Stimulated activated CD4-positive, alpha-beta T cell treated with anti-CD3 and anti-CD28 coated beads, Interleukin-12 subunit alpha, Interleukin-12 subunit beta, amount 100 ng/mL, for 48 hours (primary cell): Measurements from ENCODE around the gene S100Z.
"Not testable (repeated sequence)": the region's sequence is repeated elsewhere in the genome, so short reads cannot be mapped to it uniquely, and the experiment has no call there.

ENCODE experiments used
- DNase-seq, 3 donors: peaks; one replicate each; pipeline ENCODE4 v3.0.0-alpha.2; 2020; ENCODE audit warnings: low read depth in 2 of 3, low spot score in 1 of 3

The S100Z gene

DNA sequence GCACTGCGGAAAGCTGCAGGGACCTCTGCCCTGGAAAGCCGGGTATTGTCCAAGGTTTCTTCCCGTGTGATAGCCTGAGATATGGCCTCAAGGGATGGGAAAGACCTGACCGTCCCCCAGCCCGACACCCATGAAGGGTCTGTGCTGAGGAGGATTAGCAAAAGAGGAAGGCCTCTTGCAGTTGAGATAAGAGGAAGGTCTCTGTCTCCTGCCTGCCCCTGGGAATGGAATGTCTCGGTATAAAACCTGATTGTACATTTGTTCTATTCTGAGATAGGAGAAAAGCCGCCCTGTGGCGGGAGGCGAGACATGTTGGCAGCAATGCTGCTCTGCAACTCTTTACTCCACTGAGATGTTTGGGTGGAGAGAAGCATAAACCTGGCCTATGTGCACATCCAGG is 95.4 kb downstream of the S100Z start:
- not testable (repeated sequence) for DNase-seq

DNA sequence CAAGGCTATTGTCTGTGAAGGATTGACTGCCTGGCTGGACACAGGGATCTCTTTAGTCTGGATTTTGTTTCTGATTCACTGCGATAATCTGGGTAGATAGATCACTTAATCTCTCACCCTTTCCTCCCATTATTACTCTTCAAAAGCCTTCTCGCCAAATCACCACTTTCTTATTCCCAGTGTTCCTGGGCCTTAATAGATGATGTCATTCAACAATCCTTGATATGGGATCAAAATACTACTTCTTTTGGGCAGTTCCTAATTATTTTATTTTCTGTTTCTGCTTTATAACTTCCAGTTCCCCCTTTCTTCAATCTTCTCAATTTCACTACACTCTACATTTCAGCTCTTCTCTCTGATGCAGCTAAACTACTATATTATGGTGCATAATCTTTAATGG is 96.3 kb downstream of the S100Z start:
- no peak for DNase-seq

DNA sequence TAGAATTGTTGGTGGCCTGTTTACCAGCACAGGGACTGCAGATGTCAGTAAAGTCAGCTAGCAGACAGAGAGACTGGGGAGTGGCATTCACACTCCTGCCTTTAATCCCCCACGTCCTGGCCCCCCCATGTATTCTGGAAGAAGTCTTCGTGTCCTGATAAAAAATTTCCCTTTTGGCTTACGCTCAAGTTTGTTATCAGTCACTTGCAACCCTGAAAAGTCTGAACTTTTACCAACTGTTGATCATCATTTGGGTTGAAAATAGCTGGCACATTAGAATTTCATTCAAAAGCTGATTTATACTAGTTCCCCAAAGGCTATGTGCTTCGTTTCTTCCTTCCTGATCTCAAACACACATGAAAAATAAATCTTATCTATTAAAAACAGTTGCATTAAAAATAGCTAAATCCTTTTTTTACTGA is 97.3 kb downstream of the S100Z start:
- DNase-seq, result no peak

DNA sequence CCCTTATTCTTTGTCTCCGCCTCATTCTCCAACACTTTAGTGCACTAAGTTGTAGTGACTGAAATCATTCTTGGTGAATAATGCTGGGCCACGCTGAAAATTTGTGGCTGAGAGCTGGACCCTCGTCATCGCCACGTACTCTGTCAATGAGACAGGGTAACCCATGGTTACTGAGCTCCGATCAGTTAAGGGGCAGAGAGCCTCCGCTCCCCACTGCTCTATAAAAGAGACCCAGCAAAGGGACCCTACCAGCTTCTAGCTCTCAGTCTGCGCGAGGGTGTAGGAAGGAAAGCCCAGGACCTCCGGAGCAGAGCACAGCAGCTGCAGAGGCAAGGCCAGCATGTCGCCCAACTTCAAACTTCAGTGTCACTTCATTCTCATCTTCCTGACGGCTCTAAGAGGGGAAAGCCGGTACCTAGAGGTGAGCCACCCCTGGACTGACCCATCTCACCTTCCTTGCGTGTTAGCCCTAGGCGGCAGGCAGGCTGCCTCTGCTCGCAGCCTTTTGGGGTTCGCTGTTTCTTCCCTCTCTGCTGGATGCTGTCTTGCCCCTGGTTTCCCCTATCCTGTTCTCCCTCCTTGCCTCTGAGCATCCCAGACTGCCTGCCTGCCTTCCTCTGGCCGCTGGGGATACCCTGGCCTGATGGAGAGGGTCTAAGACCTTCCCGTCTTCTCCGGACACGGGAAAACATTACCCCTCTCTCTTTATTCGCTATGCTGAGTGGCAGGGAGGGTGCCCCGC is 103.2 kb downstream of the S100Z start, which contains the start of gene CRHBP:
Gene CRHBP (plus strand): TSS at position 251 of the 742 bp plus-strand sequence. CDS start 90 bp downstream, at position 341.
- DNase-seq, result no peak

DNA sequence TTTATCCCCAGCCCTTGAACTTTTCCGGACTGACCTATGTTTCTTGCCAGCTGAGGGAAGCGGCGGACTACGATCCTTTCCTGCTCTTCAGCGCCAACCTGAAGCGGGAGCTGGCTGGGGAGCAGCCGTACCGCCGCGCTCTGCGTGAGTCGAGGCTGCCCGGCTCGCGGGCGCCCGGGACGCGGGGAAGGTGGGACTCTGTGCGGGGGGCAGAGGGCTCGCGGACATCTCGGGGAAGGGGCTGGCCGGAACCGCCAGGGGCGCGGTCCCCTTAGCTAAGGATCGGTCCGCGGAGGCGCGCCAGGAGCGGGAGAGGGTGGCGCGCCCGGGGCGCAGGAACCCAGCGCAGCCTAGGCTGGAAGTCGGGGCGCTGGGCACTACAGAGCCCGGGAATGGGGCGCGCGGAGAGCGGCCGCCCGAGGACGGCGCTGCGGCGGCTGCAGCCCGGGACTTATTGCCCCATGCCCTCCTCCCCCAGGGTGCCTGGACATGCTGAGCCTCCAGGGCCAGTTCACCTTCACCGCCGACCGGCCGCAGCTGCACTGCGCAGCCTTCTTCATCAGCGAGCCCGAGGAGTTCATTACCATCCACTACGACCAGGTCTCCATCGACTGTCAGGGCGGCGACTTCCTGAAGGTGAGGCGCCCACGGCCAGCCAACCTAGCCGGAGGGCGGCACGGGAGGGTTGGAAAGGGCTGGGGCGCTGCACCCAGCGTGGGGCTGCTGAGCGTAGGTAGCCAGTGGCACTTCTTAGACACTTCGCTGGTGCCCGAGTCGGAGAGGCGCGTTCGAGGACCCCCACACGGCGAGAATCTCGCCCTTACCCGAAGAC is 104.0 kb downstream of the S100Z start:
- DNase-seq, result no peak

DNA sequence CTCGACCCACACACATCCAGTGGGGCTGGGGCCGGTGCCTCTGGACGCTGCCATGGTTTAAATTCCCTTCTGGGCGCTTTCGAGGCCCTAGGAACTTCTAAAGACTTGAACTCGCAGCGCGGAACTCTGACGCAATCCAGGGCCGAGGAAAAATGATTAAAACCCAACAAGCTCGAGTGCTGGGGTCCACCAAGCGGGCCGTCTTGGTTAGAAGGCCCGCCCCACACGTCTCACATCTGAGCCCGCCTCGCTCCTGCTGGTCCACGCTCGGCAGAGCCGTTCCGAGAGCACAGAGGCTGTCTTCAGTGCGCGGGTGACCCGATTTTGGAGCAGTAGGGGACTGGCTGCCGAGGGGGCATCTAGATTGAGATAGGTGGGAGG is 104.6 kb downstream of the S100Z start:
- DNase-seq, result no peak

DNA sequence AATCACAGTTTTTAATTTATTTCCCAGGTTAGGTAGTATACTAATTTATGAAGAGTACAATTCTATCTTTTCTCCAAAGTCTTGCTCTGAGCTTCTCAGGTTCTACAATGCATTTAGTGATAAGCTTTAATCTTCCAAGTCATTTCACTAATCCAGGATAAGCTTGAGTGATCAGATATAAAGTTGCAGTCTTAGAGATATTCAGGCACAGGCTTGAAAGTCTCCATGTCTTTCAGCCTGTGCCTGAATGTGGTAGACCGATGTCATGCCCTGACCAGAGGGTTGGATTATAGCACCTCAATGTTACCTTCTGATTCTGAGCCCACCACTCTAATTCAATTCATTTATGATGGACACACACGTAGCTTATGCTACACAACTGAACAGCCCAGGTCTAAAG is 106.2 kb downstream of the S100Z start:
- DNase-seq, result no peak

DNA sequence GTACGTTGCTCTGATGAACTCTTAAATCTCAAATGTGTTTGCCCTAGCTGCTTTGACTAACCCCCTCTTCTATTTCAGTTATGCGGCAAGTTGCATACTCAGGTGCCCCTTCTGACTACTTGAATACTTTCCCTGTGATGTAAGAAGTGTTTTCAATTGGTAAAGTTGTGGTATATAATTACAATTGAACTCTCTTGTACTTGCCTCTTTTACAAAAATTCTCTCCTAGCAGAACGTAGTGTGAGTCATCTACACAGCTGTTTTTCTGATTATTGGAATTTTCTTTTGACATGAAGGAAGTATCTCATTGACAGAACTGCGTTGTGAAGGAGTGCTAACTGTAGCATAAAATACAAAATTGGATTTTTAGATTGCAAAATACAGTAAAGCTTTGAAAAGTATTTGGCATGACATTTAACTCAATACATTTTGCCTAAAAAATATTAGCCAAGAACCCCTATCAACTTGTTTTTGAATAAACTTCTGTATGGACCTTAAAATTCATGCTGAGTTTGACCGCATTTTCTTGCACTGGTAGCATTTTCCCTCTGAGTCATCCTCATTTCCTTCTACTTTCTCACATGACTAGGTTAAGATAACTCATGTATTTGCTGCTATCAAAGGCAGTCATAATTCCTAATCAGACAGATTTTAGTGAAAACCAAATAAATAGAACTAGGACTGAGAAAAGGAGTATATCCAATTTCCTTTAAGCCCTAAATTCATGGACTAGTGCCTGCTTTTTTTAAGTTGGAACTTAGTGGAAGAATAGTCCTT is 109.4 kb downstream of the S100Z start:
- DNase-seq, result no peak

DNA sequence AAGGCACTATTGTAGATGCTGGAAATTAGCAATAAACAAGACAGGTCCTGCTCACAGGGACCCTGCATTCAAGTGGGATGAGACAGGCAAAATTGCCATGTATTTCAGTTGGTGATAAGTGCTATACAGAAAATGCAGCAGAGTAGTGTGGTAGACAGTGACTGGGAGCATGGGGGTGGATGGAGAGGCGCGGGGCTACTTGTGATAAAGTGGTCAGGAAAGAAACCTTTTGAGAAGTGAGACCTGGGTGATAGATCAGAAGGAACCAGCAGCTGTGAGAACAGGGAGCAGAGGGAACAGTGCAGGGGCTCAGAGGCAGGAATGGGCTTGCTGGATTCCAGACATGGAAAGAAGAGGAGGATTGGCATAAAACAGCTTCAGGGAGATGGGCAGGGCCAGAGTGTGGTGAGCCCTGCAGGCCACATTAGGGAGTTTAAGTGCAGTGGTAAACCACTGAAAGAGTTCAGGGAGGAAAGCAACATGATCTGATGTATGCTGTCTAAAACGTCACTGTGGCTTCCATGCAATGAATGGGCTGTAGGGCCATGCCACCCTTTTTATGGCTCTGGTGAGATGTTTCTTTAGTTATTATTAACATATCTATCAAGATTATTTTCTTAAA is 110.3 kb downstream of the S100Z start:
- no peak for DNase-seq

DNA sequence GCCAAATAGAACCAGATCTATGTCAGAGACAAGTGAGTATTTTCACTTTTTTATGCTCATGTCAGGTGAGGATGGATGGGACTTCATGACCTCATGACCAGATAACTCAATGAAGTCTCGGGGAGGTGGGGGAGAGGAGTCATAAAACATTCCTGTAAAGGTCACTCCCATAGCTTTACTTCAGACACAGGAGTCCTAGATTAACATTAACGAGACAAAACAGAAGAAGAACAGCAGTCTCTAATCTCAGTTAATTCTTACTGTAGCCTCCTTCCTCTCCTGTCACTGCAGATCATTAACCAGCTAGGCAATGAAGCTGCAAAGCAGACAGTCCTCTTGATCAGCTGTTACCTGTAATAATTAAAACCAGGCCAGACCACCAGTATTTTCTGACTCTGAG is 114.2 kb downstream of the S100Z start:
- no peak for DNase-seq
